HG02763 (cell line): ENCODE results near the gene WNK4.

ENCODE experiments used
- ATAC-seq: cut with Tn5 transposase; IDR thresholded peaks from one replicate; pipeline ENCODE4 v1.9.1; 2021; ENCODE audit warnings: mild to moderate bottlenecking, moderate library complexity; ENCODE audit not compliant: unreplicated experiment

WNK4 gene

DNA sequence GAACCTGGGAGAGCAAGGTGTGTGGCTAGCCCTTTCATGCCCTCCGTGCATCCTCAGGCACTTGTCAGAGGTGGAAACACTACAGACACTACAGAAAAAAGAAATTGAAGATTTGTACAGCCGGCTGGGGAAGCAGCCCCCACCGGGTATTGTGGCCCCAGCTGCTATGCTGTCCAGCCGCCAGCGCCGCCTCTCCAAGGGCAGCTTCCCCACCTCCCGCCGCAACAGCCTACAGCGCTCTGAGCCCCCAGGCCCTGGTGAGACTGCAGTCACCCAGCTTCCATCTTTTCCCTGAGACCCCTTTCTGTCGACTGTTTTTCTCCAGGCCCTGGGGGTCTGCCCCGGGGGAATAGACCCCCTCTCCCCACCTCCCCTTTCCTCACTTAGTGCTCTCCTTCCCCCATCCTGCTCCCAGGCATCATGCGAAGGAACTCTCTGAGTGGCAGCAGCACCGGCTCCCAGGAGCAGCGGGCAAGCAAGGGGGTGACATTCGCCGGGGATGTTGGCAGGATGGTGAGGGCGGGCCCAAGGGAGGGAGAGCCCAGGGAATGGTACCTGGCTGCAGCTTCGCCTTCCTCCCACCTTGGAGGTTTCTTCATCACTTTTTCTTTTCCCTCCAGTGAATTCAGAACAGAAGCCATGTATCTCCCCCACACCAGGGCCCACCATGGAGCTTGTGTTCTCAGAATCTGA lies 15.8 kb downstream of the WNK4 start:
- no peak for ATAC-seq

DNA sequence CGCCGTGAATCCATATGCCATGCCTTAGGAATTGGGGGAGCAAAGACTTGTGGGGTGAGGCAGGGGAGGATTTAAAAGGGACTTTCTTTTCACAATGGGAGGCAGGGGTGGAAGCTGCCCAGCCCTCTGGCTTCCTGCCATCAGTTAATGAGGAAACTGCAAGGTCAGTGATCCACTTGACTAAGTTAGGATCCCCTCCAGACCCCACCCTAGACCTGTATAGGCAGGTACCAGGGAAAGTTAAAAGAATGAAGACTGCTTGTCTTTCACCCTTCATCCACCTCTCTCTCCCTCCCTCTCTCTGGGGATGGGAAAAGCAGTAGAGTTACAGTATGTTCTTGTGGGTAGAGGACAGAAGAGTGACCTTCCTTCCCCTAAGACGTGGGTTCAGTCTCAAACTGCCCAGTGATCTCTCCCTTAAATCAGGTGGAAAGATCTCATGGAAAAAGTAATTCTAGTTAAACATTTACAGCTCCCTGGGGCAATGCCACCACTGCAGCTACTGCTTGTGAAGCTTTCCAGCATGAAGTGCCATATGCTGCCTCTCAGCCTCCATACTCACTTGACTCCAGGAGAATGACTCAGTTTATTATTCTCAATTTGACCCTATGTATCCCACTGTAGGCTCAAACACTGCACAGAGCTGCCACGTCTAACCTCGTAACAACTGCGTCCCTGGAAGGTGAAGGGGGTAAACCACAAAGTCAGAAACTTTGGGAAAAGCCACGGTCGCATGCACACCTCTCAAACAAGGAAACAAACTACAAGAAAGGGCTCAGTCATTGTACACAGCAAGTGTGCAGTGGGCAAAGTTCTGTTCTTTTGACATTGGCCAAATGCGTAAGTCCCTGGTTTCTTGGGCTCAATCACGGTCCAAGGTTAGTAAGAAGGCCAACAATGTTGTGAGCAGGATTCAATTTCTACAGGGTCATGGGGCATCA lies 16.9 kb downstream of the WNK4 start:
- ATAC-seq: no peak

DNA sequence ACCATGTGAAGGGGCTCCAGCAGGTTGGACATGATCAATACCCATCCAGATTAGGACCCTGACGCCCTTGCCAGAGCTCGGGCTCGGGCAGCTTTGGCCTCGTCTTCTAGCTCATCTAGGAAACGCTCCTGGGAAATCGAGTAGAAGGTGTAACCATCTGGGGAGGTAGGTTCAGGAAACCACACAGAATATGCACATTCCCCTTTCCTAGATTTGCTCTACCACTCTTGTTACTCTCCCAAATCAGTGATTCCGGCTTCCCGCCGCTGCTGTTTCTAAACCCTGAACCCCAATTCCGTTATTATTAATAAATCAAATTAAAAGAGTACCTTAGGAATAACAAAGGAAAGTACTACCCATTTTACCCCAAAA lies 17.6 kb downstream of the WNK4 start:
- ATAC-seq: no peak

DNA sequence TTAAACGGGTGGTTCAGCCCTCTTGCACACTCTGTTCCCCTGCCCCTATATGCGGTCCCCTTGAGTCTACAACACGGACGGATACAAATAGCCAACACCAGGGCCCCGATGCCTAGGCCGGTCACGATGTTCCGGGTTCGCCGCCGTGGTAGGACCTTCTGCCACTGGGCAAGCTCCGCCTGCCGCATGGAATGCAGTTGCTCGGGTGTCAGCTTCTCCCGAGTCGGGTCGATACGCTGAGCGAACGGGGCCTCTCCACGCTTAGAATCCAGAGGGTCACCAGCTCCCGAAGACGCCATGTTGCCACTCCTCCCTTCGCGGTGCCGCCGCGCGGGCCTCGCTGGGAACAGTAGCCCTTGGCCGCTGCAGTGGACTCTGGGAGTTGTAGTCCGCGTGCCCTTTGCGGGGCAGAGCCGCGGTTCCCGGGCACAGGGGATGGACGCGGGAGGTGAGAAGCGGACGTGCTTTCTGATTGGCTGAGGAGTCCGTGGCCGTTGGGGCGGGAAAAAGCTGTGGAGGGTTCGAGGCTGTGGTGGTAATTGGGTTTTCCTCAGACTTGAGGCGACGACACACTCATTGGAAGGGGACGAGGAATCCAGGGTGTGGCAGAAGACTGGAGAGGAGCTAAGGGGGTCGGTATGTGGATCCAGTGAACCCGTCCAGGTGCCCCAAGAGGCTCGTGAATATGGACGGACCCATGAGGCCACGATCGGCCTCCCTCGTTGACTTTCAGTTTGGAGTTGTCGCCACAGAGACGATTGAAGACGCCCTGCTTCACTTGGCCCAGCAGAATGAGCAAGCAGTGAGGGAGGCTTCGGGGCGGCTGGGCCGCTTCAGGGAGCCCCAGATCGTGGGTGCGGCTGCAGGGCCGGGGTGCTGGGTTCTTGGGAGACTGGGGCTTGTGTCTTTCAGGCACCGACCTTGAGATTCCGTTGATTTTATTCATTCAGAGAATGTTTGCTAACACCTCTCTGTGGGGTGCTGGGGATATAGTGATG lies 18.3 kb downstream of the WNK4 start, which contains the start of the genes CNTD1 and COA3:
Gene CNTD1 (plus strand): TSS at position 479 of the 998 bp plus-strand sequence. CDS start 207 bp downstream, at position 686.
Gene COA3 (minus strand): TSS at position 322 of the 998 bp plus-strand sequence. CDS start 23 bp downstream, at position 299.
- ATAC-seq: no peak

DNA sequence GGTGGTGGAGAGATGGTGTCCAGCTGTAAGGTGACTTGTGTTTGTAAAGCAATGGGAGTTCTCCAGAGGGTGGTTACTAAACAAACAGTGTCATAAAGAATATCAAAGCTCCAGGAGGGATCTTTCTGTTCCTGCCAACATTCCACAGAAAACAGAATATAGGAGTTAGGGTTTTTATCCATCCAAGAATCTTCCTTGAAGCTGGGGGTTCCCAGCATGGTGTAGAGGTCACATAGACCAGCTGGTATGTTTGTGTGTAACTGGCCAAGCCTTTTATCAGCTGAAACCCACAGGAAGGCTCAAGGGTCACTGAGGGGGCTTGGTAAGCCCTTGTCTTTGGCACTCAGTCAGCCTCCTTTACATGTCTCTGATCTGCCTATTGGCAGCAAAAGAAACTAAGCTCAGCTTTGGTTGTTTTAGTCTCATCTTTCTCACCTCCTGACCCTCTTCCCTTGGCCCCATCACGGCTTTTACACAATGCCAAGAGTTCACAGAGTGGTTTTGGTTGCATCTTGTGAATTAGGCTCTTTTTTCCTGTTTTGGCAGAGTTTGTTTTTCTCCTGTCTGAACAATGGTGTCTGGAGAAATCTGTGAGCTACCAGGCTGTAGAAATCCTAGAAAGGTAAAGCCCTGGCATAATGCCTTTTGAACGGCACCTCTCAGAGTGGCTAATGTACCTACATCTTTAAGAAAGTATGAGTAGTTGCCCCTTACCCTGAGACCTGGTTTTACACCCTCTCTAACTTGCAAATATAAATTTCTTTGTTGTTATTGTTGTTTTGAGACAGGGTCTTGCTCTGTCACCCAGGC lies 22.9 kb downstream of the WNK4 start:
- no peak for ATAC-seq

DNA sequence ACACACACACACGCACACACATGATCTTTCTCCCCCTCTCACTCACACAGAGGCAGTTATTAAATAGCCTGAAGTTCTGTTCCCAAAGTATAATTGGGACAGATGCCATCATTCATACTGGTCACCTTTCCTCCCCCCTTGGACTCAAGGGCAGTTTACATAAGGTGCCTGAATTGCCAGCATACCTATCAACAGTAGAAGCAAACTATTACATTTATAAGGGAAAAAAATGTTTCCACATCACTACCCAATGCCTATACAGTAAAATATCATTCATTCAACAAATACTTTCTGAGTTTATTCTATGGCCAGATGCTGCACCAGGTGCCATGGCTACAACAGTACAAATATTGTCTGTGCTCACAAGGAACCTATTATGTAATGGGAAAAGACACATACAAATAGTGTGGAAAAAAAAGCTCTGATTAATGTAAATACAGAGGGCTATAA lies 24.5 kb downstream of the WNK4 start:
- no peak for ATAC-seq

- no peak for ATAC-seq
Measured at GRCh38 chr17:42806249-42806648, 25.8 kb downstream of the WNK4 start.

DNA sequence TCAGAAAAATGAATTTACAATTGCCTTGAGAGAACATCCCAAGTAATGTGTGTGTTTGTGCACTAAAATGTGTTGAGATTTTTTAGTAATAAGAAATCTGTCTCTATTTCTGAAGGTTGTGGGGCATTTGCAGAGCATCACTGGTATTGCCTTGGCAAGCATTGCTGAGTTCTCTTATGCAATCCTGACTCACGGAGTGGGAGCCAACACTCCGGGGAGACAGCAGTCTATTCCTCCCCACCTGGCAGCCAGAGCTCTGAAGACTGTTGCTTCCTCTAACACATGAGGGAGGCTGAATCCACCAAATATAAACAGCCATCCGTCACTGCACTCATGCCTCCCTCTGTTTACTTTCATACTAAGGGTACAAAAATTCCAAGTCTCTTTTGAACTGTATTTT lies 28.8 kb downstream of the WNK4 start:
- no peak for ATAC-seq

DNA sequence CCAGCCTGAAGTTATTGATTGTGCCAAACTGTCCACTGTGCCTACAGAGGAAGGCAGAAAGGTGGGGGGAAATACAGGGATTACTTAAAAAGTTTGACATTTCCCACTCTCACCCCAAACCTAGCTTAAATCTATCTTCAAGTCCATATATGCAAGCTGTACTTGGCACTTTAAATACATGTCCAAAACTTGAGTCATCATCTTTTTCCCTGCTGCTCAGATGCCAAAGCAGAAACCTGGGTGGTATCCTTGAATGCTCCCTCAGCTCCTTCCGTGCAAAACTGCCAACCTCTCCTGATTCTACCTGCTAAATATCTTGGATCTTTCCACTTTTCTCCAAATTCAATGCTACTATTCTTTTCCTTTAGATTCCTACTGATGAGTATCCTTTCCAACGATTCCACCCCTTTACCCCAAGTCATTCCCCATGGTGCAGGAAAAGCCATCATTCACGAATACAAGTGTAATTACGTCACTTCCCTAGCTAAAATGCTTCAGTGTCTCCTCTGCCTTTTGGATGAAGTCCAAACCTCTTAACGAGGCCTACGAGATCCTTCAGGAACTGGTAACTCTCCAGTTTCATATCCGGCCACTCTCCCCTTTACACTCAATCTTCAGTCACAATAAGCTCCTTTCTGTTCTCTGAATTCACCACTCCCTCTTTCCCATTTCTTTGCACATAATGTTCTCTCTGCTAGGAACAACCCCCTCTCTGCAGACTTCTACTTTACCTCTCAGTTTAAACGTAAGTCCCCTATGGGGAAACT lies 34.4 kb downstream of the WNK4 start:
- no peak for ATAC-seq

DNA sequence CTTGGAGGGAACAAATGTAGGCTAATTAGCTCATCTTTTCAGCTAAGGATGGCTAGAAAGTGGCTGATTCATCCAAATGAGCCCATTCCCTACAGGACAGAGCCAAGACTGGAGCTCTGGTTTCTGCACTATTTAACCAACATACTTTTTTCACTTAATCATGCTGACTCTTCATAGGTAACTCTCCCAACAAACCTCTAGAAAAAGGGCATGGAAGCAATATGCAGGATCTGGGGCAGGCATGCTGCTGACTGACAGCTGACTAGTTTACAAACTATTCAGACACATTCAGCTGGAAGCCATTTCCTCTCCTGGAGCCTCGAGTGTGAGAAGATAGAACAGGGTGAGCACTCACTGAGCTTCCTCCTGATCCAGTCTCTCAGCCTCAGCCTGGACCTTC lies 37.5 kb downstream of the WNK4 start:
- no peak for ATAC-seq

GRCh38 chr17:42818379-42818778 lies 38.0 kb downstream of the WNK4 start:
- ATAC-seq: no peak

GRCh38 chr17:42819939-42820535 lies 39.6 kb downstream of the WNK4 start:
- ATAC-seq: no peak

DNA sequence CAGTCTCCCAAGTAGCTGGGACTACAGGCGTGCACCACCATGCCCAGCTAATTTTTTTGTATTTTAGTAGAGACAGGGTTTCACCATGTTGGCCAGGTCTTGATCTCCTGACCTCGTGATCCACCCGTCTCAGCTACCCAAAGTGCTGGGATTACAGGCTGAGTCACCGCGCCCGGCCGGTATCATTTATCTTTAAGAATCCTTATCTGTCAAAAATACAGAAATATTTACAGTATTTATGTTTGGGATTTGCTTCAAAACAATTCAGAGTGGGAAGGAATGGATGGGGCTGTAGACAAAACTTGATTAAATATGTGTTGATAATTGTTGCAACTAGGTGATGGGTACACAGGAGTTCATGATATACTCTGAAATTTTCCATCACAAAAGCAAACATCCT lies 40.8 kb downstream of the WNK4 start:
- no peak for ATAC-seq

GRCh38 chr17:42827472-42827871 lies 47.1 kb downstream of the WNK4 start:
- ATAC-seq: no peak

DNA sequence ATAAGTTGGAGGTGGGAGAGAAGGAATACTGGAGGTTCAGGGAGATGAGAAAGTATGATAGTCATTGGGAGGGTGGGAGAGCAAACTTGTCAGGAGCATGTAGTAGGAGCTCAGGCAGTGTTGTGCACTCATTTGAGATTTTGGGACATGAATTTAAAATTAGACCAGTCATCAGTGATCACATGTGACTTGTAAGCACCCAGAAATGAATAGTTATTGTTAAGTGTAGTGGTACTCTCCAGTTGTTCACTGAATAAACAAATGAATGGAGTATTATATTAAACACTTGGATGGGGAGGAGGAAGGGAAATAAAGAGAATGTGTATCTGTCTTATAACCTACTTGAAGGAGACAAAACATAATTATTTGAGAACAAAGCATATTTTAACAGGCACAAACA lies 50.6 kb downstream of the WNK4 start:
- ATAC-seq: no peak

DNA sequence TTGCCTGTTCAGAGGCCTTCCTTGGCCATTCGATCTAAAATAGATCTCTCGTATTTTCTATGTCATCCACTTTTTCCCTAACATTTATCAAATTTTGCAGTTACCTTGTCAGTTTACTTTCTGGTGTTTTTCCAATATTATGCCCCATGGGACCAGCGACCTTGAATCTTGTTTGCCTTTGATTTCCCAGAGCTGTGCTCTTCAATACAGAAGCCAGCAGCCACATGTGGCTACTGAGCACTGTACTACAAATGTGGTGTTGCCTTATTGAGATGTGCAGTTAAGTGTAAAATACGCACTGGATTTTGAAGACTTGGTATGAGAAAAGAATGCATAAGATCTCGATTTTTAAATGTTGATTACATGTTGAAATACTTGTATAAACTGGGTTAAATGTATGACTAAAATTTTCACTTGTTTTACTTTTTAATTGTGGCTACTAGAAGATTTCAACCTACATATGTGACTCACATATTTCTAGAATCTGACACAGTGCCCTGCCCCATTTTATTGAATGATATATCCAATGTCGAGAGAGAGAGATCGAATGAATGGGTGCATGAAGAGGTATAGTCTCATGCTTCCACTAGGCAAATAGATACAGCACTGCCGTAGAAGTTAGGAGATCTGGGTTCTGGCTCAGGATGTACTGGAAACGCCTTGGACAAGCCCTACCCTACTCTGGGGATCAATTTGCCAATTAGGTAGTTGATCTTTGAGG lies 52.0 kb downstream of the WNK4 start:
- ATAC-seq: no peak

GRCh38 chr17:42832934-42833766 lies 52.7 kb downstream of the WNK4 start, which contains the start of gene PSME3:
PSME3 (plus strand) TSS chr17:42833397; CDS start chr17:42833632, 235 bp downstream.
- peak; percentile 85 for ATAC-seq
